Measurements from ENCODE around the gene DGKQ.

The DGKQ gene

DNA sequence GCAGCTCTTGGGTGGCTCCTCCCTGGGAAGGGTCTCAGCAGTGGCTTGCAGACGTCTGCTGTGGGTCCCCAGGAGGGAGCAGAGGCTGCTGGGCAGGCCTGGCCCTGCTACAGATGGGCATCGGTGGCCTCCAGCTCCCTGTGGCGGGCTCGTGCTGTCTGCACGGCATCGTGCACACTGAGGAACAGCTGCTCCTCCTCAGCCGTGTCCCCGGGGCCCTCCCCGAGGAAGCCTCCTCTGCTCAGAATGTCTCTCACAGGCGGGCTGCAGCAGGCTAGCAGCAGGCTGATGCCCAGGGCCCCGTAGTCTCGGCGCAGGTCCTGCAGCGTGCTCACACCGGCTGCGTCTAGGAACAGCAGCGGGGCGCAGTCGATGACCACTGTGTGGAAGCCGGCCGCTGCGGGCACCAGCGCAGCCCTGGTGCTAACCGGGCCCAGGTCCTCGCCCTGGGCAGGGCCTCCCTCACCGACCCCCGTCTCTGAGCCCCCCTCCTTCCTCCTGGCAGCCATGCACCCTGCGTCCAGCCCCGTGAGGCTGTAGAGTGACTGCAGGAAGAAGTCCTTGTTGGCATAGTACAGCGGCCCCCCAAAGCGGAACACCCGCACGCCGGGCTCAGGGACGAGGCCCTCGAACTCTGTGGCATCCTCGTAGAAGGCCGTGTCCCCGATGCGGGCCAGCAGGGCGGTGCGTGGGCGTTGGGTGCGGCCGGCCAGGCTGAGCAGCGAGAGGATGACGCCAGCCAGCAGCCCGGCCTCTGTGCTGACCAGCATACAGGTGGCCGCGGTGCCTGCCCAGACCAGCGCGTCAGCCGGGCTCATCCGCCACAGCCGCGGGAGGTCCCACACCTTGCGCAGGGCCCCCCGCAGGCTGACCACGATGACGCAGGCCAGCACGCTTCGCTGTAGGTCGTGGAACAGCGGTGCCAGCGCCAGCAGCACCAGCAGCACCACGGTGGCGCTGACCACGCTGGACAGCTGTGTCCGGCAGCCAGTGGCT, 15.7 kb upstream of the DGKQ start:
- TF ChIP-seq FOXP2 (optimal IDR thresholded peaks at IDR 0.05; ENCODE audit: borderline replicate concordance, extremely low read depth, extremely low read length, insufficient read depth) (no peak), SIN3A (IDR thresholded peaks at IDR 0.05; ENCODE audit: borderline replicate concordance, insufficient read depth, low read length) (no peak), POLR2AphosphoS5 (IDR thresholded peaks at IDR 0.05; ENCODE audit: low read depth, low read length) (no peak), TAF1 (IDR thresholded peaks at IDR 0.05; ENCODE audit: borderline replicate concordance, insufficient read depth, low read length) (no peak)
- TF ChIP-seq, protein P1, sequence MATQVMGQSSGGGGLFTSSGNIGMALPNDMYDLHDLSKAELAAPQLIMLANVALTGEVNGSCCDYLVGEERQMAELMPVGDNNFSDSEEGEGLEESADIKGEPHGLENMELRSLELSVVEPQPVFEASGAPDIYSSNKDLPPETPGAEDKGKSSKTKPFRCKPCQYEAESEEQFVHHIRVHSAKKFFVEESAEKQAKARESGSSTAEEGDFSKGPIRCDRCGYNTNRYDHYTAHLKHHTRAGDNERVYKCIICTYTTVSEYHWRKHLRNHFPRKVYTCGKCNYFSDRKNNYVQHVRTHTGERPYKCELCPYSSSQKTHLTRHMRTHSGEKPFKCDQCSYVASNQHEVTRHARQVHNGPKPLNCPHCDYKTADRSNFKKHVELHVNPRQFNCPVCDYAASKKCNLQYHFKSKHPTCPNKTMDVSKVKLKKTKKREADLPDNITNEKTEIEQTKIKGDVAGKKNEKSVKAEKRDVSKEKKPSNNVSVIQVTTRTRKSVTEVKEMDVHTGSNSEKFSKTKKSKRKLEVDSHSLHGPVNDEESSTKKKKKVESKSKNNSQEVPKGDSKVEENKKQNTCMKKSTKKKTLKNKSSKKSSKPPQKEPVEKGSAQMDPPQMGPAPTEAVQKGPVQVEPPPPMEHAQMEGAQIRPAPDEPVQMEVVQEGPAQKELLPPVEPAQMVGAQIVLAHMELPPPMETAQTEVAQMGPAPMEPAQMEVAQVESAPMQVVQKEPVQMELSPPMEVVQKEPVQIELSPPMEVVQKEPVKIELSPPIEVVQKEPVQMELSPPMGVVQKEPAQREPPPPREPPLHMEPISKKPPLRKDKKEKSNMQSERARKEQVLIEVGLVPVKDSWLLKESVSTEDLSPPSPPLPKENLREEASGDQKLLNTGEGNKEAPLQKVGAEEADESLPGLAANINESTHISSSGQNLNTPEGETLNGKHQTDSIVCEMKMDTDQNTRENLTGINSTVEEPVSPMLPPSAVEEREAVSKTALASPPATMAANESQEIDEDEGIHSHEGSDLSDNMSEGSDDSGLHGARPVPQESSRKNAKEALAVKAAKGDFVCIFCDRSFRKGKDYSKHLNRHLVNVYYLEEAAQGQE (IDR thresholded peaks at IDR 0.05; ENCODE audit: insufficient read depth in 1 of 2, low read depth in 2 of 2, low read length in 2 of 2) = no peak

DNA sequence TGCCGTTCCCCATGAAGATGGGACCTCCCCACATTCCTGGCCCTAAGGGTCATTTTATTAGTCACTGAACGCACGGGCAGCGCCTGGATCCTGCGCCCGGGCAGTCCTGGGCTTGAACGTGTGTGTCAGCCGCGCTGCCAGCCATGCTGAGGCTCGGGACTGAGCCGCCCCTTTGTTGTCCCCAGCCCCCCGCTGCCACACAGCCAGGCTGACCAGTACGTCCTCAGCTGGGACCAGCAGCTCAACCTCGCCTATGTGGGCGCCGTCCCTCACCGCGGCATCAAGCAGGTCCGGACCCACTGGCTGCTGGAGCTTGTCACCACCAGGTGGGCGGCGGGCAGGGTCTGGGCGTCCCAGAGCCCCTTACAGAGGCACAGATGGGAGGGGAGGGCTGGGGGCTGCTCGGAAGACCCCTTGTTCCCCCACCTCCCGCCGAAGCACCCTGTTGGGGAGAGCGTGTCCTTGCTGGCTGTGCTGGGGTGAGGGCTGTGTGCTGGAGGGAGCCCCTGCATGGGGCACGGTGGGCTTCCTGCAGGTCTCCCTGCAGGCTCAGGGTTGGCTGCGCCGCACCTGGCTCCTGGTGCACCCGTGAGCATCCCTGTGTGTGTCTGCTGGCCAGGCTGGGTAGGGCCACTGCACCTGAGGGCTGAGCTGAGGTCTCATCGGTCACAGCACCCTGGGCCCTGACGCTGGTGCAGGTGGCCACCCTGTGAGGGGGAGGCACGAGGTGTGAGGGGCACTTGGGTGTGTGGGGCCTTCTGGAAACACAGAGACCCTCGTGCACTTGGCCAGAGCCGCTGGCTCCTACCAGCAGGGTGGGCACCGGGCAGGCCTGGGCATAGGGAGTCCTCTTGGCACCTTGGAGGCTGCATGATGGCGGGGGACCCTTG, 14.5 kb upstream of the DGKQ start:
- TF ChIP-seq POLR2AphosphoS5 (IDR thresholded peaks at IDR 0.05; ENCODE audit: low read depth, low read length) = no peak
- no peak for TF ChIP-seq FOXP2 (optimal IDR thresholded peaks at IDR 0.05; ENCODE audit: borderline replicate concordance, extremely low read depth, extremely low read length, insufficient read depth)
- no peak for TF ChIP-seq SIN3A (IDR thresholded peaks at IDR 0.05; ENCODE audit: borderline replicate concordance, insufficient read depth, low read length)
- TF ChIP-seq, protein P1 (IDR thresholded peaks at IDR 0.05; ENCODE audit: insufficient read depth in 1 of 2, low read depth in 2 of 2, low read length in 2 of 2) = no peak
- no peak for TF ChIP-seq TAF1 (IDR thresholded peaks at IDR 0.05; ENCODE audit: borderline replicate concordance, insufficient read depth, low read length)

DNA sequence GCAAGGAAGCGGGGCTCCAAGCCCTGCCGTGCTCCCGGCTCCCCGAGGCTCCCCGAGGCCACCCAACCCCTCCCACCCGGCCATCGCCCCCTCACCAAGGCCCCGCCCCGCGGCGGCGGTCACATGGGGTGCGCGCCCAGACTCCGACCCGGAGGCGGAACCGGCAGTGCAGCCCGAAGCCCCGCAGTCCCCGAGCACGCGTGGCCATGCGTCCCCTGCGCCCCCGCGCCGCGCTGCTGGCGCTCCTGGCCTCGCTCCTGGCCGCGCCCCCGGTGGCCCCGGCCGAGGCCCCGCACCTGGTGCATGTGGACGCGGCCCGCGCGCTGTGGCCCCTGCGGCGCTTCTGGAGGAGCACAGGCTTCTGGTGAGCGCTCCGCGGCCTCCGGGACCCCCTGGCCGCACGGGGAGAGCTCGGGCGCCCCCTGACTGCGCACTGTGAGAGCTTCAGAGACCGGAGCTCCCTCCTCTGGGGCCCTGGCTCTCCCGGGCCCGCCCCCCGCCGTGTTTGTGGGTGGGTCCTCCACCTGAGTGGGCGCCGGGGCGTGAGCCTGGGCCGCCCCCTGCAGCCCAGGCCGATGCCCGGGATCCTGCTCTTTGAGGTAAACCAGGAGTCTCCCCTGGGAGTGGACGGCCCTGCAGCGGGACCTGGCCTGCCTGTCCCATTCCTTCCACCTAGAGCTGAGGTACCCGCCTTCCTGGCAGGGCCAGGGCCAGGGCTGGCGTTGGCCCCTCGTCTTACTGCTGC, 13.7 kb upstream of the DGKQ start, which contains the start of gene IDUA:
TSS of gene IDUA (plus strand) at position 166 of the 745 bp plus-strand sequence. CDS start at position 207, 41 bp downstream.
- TF ChIP-seq POLR2AphosphoS5 (IDR thresholded peaks at IDR 0.05; ENCODE audit: low read depth, low read length) (no peak), SIN3A (IDR thresholded peaks at IDR 0.05; ENCODE audit: borderline replicate concordance, insufficient read depth, low read length) (no peak)

DNA sequence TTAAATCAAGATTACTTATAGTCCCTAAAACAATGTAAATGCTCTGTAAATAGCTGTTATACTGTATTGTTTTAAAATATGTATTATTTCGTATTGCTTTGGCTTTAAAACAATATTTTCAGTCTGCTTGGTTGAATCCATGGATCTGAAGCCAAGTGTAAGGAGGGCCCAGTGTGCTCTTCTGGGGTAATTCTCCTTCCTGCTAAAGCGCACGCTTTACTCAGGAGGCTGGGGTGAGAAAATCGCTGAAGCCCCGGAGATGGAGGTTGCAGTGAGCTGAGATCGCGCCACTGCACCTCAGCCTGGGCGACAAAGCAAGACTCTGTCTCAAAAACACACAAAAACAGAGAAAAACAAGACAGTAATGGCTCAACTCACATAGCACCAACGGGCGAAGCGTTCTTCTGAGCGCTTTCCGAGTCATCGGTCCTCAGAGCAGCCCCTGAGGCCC, 13.1 kb upstream of the DGKQ start:
- 0 out of 2 replicates have a peak, but pooled peaks have one; percentile 36 for TF ChIP-seq POLR2AphosphoS5 (IDR thresholded peaks at IDR 0.05; ENCODE audit: low read depth, low read length)
- no peak for TF ChIP-seq SIN3A (IDR thresholded peaks at IDR 0.05; ENCODE audit: borderline replicate concordance, insufficient read depth, low read length)

DNA sequence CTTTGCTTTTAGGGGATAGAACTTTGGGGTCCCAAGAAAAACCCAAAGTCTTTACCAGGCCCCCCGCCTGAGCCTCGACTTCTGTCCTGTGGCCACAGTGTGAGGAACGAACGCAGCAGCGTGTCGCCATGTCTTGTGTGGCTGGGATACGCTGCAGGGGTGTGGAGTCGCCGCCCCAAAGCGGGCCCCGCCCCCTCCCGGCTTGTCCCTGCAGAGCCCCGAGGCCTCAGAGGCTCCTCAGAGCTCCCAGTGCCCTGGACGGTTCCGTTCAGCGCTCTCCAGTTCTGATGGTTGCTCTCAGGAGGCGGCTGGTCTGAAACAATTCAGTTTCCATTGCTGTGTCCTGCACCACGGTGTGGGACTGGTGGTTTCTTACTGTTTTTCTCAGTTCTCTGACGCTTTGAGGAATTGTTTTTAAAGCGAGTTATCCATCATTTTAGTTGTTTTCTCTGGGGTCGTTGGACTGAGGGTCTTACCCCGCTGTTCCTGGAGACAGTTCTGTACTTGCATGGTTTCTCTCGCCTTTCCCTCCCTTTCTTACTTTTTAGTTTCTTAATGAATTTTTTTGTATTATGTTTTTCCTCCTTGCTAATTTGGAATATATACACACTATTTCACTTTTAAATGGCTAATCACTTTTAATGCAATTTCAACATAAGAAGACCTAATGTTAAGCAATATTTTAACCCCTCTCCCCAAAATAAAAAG, 11.9 kb upstream of the DGKQ start:
- TF ChIP-seq FOXP2 (optimal IDR thresholded peaks at IDR 0.05; ENCODE audit: borderline replicate concordance, extremely low read depth, extremely low read length, insufficient read depth) (no peak), TAF1 (IDR thresholded peaks at IDR 0.05; ENCODE audit: borderline replicate concordance, insufficient read depth, low read length) (no peak), POLR2AphosphoS5 (IDR thresholded peaks at IDR 0.05; ENCODE audit: low read depth, low read length) (no peak), SIN3A (IDR thresholded peaks at IDR 0.05; ENCODE audit: borderline replicate concordance, insufficient read depth, low read length) (no peak)
- TF ChIP-seq, protein P1 (IDR thresholded peaks at IDR 0.05; ENCODE audit: insufficient read depth in 1 of 2, low read depth in 2 of 2, low read length in 2 of 2) = no peak
